GM12872 (cell line): ENCODE measurements around the gene LTK.

ENCODE experiments used
- TF ChIP-seq, protein P1 (sequence below): IDR thresholded peaks from 3 replicates; pipeline ENCODE4 v1.5.1; 2011; ENCODE audit warnings: low read depth, mild to moderate bottlenecking, low read length, moderate library complexity; ENCODE audit not compliant: insufficient read depth

Gene LTK

DNA sequence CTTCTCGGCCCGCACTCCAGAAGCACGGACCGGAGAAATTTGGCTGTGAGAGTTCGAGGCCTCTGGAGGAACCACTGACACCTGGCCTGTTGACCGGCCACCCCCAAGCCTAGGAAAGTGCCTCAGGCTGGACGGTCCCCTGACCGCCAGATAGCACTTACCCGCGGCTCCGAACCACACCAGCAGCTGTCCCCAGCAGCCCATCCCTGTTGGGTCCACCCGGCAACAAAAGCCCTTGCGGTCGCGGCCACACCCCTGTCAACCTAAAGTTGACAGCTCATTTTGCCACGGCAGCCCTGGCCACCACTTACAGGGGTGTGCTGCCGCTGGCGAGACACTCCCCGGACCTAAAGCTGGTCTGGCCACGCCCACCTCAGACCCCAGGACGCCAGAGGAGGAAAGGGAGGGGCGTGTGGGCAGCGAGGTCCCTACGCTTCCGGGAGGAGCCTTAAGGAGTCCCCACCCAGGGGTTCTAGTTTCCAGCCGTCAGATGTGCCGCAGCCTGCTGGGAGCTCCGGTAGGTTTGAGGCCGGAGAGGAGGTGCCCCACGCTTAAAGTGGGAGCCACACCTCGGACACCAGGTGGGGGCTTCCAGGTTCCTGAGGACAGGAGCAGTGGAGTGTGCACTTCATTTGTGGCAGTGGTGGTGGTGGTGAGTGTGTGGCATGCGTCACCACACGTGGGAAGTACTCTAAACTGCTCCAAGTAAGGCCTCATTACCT is at the start of gene LTK:
LTK (minus strand) TSS at position 322 of the 722 bp plus-strand sequence; CDS start at position 204, 118 bp downstream.
- TF ChIP-seq, protein P1, sequence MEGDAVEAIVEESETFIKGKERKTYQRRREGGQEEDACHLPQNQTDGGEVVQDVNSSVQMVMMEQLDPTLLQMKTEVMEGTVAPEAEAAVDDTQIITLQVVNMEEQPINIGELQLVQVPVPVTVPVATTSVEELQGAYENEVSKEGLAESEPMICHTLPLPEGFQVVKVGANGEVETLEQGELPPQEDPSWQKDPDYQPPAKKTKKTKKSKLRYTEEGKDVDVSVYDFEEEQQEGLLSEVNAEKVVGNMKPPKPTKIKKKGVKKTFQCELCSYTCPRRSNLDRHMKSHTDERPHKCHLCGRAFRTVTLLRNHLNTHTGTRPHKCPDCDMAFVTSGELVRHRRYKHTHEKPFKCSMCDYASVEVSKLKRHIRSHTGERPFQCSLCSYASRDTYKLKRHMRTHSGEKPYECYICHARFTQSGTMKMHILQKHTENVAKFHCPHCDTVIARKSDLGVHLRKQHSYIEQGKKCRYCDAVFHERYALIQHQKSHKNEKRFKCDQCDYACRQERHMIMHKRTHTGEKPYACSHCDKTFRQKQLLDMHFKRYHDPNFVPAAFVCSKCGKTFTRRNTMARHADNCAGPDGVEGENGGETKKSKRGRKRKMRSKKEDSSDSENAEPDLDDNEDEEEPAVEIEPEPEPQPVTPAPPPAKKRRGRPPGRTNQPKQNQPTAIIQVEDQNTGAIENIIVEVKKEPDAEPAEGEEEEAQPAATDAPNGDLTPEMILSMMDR = no peak

DNA sequence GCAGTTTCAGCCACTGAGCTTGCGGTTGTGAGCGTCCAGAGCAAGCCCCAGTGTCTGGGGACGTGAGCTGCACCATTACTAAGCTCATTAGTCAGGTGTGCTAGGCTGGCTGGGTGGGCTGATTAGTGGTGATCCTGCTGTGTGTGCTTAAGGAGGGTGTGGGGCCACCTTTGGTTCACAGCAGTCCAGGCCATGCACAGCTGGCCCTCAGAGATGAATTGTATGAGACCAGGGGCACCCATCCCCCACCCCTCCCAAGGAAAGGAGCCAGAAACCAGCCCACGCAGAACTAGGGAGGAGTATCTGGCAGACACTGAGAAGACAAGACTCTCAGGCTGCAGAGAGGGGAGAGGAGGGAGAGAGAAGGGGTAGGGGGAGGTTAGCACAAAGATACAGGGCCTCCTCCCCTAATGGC is 49.2 kb upstream of the LTK start:
- TF ChIP-seq, protein P1 = no peak

DNA sequence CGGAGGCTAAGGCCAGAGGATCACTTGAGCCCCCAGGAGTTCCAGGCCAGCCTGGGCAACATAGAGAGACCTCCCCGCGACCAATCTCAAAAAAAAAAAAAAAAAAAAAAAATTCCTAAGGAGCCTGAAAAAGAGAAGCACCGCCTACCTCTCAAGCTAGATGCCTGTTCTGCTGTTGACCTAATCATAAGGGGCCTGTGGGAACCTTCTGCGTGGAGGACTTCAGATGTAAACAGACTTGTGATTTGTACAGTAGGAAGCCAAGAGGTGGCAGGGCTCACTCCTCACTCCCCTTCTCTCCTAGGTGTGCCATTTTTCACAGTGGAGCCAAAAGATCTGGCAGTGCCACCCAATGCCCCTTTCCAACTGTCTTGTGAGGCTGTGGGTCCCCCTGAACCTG is 48.6 kb upstream of the LTK start:
- TF ChIP-seq, protein P1 = no peak

DNA sequence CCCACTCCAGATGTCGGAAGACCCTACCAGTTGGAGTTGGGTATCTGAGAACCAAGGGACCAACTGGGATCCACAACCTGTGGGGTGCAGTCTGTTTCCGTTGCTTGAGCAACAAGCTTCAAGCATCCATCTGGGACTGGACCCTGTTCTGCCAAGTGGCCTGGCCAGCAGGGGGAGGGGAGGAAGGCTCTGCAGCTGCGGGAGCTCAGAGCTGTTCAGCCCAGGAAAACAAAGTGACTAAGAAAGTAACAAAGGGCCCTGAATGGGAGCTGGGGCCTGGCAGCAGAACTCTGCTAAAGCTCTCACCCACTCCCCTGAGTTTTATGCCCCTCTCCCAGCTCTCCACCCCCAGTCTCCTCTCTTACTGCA is 48.1 kb upstream of the LTK start:
- TF ChIP-seq, protein P1 = no peak

DNA sequence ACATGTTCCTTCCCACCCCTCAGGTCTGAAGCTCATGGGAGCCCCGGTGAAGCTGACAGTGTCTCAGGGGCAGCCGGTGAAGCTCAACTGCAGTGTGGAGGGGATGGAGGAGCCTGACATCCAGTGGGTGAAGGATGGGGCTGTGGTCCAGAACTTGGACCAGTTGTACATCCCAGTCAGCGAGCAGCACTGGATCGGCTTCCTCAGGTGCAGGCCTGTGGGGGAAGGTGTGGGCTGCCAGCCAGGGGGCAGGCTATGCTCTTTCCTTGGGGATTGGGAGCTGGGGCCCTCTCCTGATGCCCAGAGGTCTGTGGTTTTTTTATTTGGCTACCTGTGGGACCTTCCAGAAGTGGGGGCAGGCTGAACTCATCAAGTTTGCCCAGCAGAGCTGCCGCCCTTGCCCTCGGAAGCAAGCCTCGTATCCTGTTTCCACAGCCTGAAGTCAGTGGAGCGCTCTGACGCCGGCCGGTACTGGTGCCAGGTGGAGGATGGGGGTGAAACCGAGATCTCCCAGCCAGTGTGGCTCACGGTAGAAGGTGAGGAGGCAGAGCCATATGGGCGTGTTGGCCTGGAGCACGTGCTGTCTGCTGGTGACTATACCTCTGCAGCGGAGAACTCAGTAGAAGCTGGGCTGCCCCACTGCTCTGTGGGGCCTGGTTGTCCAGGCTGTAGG is 47.6 kb upstream of the LTK start:
- TF ChIP-seq, protein P1 = no peak

DNA sequence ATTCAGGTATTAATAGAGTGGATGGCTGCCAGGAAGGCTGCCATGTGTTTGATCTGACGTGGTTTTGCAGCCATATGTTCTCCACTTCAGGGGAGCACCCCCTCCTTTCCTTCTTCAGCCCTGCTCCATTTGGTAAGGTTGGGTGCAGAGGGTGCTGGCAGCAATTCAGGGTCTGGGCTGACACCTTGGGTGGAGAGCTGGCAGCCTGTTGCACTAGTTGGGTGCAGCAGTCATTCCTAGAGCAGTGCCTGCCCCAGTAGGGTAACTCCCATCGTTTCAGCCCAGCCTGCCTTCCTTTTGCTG is 46.9 kb upstream of the LTK start:
- TF ChIP-seq, protein P1 = no peak

DNA sequence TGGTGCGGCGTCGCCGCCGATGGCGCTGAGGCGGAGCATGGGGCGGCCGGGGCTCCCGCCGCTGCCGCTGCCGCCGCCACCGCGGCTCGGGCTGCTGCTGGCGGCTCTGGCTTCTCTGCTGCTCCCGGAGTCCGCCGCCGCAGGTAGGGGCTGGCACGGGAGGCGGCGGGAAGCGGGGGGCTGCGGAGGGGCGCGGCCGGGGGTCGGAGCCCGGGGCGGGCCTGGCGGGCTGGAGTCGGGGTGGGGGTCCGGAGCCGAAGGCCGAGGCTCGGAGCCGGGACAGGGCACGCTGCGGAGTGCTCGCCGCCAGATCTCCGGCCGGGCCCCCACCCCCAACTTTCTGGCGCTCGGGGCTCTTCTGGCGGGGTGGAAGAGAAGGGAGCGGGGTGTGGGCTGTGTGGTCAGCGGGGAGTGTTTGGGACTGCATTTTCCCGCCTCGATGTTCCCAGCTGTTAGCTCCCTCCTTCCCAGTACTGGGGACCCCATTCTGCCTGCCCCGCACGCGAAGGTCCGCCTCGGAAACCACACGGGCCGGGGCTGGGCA is 45.7 kb upstream of the LTK start:
- TF ChIP-seq, protein P1 = no peak
